ENCODE results near the gene CAMK2A. TPM values are rescaled to one million over a fixed set of nuclear protein-coding genes. Genes with fewer than 3 reads are reported as not detected.

The CAMK2A gene
- total and polyA plus RNA-seq, 2 of the 4 experiments (the other 2 are of a cell fraction) = 0.18 to 0.19 TPM

GRCh38 chr5:150202501-150202900 lies 87.1 kb downstream of the CAMK2A start:
- Histone ChIP-seq H2BK20ac (ENCODE audit: low read depth, low read length) (no peak overlapping the region), H2BK15ac (ENCODE audit: low read depth, low read length) (no peak overlapping the region), H3K9me3 (ENCODE audit: control insufficient read depth, insufficient read depth, low read length) (peaks cover 2% of the 10 kb centered on the region; the same call in 1 of the 2 replicates), H3K14ac (replicated peaks; ENCODE audit: low read depth, low read length) (no peak overlapping the region), H2AFZ (replicated peaks; ENCODE audit: low read length, poor library complexity) (no peak overlapping the region), H3K23ac (ENCODE audit: low read depth, low read length) (no peak overlapping the region), H3K18ac (ENCODE audit: low read depth, low read length) (no peak overlapping the region), H3K4me3 (ENCODE audit: insufficient read depth, low read depth, low read length) (no peak overlapping the region), H3K9ac (ENCODE audit: low read depth, low read length) (no peak overlapping the region), H3K4me2 (ENCODE audit: low read depth, low read length) (no peak overlapping the region), H2AK9ac (replicated peaks; ENCODE audit: low read depth, low read length, poor library complexity) (no peak overlapping the region), H3K4ac (ENCODE audit: low read depth, low read length) (no peak overlapping the region), H4K91ac (ENCODE audit: insufficient read depth, low read depth, low read length) (no peak overlapping the region), H3K4me1 (ENCODE audit: control insufficient read depth, insufficient read depth, low read length) (no peaks in the 10 kb centered on the region), H4K5ac (ENCODE audit: low read depth, low read length) (no peak overlapping the region), H2AK5ac (ENCODE audit: low read depth, low read length) (no peak overlapping the region), H2BK120ac (ENCODE audit: low read depth, low read length) (no peak overlapping the region), H3K9me1 (ENCODE audit: insufficient read depth, low read length) (no peaks in the 10 kb centered on the region), H3K27ac (ENCODE audit: insufficient read depth, low read length) (no peak overlapping the region), H2BK5ac (ENCODE audit: low read depth, low read length, poor library complexity, severe bottlenecking) (no peak overlapping the region), H3K56ac (ENCODE audit: extremely low read depth, insufficient read depth, low read length) (no peak overlapping the region), H3K27me3 (ENCODE audit: control insufficient read depth, insufficient read depth, low read length) (peaks cover 26% of the 10 kb centered on the region), H3K79me1 (ENCODE audit: low read depth in 1 of 2, low read length in 2 of 2) (no peaks in the 10 kb centered on the region), H4K20me1 (ENCODE audit: insufficient read depth, low read length) (no peaks in the 10 kb centered on the region), H3K36me3 (ENCODE audit: control insufficient read depth, insufficient read depth, low read length) (no peaks in the 10 kb centered on the region), H4K8ac (ENCODE audit: low read depth in 2 of 2, low read length in 2 of 2) (no peak overlapping the region)
- POLR2A ChIA-PET (ENCODE audit: unreplicated experiment) = no interaction called here
- 97% methylated on average over 5 of the region's 10 CpGs; no CpG with 5 or more reads in 1 of the 2 experiments for WGBS, 2 experiments (ENCODE audit: extremely low coverage in 2 of 2, insufficient read length in 1 of 2)
- intact Hi-C loops (cut with micrococcal nuclease) = no loop called here
- dilution Hi-C loops (cut with HindIII; ENCODE audit: low sequenced_read_pairs, unreplicated experiment) = no loop called here
- DNase-seq (no peak), ATAC-seq (ENCODE audit: low read depth) (no peak)
- no TSS peak for BruUV-seq (replicated peaks)
- in situ Hi-C loops (cut with MboI; ENCODE audit: low sequenced_read_pairs) = loop anchor here (25.0 kb wide), 1 partner anchor 565 kb away; no protein-coding TSS in a partner anchor
- TF ChIP-seq RFX5 (IDR thresholded peaks at IDR 0.05; ENCODE audit: low read depth, low read length) (no peak), SMC3 (IDR thresholded peaks at IDR 0.05; ENCODE audit: low read depth, low read length) (no peak), NFE2L2 (IDR thresholded peaks at IDR 0.05; ENCODE audit: low read depth, low read length) (no peak), MXI1 (IDR thresholded peaks at IDR 0.05; ENCODE audit: borderline replicate concordance, low read depth, low read length) (no peak), FOS (IDR thresholded peaks at IDR 0.05; ENCODE audit: low read depth, low read length) (no peak), RAD21 (IDR thresholded peaks at IDR 0.05; ENCODE audit: low read length) (no peak), BHLHE40 (IDR thresholded peaks at IDR 0.05; ENCODE audit: low read depth, low read length) (no peak)
- TF ChIP-seq, protein P1, sequence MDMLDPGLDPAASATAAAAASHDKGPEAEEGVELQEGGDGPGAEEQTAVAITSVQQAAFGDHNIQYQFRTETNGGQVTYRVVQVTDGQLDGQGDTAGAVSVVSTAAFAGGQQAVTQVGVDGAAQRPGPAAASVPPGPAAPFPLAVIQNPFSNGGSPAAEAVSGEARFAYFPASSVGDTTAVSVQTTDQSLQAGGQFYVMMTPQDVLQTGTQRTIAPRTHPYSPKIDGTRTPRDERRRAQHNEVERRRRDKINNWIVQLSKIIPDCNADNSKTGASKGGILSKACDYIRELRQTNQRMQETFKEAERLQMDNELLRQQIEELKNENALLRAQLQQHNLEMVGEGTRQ (IDR thresholded peaks at IDR 0.05; ENCODE audit: low read depth, low read length) = no peak
- CTCF ChIA-PET = no interaction called here

Measured in IMR-90 (cell line).